ENCODE data around the gene RAB37.

DNA sequence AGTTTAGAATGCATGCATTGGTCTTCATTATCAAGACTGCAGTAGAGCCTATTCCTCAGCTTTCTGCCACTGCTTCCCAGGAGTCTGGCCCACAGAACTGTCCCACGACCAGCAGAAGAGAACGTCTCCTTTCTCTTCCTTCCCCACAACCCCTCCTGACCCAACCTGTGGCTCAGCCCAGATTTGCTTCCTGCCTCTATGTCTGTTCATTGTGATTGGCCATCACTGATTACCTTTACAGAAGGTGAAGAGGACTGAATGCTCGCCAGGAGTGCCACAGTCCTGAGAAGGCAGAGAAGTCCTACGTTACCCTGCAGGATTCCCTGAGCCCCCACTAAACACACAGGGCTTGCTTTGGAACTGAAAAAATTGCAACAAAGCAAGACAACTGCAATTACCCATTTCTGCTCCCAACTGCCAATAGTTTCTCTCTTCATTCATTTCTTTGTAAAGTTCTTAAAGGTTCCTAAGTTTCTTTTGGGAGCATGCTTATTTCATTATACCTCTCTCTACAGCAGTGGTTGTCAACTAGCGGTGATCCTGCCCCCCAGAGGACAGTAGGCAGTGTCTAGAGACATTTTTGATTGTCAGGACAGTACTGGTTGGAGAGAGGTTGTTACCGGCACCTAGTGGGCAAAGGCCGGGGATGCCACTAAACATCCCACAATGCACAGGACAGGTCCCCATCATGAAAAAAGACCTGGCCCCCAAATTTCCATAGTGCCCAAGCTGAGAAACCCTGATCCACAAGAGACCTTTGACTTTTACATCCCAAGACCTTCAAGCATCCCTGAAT lies 43.6 kb downstream of the RAB37 start:
- TF ChIP-seq, protein P1, sequence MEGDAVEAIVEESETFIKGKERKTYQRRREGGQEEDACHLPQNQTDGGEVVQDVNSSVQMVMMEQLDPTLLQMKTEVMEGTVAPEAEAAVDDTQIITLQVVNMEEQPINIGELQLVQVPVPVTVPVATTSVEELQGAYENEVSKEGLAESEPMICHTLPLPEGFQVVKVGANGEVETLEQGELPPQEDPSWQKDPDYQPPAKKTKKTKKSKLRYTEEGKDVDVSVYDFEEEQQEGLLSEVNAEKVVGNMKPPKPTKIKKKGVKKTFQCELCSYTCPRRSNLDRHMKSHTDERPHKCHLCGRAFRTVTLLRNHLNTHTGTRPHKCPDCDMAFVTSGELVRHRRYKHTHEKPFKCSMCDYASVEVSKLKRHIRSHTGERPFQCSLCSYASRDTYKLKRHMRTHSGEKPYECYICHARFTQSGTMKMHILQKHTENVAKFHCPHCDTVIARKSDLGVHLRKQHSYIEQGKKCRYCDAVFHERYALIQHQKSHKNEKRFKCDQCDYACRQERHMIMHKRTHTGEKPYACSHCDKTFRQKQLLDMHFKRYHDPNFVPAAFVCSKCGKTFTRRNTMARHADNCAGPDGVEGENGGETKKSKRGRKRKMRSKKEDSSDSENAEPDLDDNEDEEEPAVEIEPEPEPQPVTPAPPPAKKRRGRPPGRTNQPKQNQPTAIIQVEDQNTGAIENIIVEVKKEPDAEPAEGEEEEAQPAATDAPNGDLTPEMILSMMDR (IDR thresholded peaks at IDR 0.05), result peak in 7 of 12 donors; percentile 9 to 28 (median 18)
- no peak for TF ChIP-seq POLR2A (IDR thresholded peaks at IDR 0.05)
